ENCODE data around the gene LRBA.
"Not testable (repeated sequence)": the region's sequence is repeated elsewhere in the genome, so short reads cannot be mapped to it uniquely, and the experiment has no call there.

LRBA gene

GRCh38 chr4:150974252-150974640 lies 40.8 kb downstream of the LRBA start:
- DNase-seq, result no peak

- DNase-seq, result no peak
Measured at GRCh38 chr4:150973626-150974251, 41.3 kb downstream of the LRBA start.

GRCh38 chr4:150972592-150972991 lies 42.5 kb downstream of the LRBA start:
- no peak for DNase-seq

- DNase-seq, result no peak
Measured at GRCh38 chr4:150971901-150972300, 43.2 kb downstream of the LRBA start.

- no peak for DNase-seq
Measured at GRCh38 chr4:150970685-150971151, 44.4 kb downstream of the LRBA start.

- no peak for DNase-seq
Measured at GRCh38 chr4:150964754-150965153, 50.3 kb downstream of the LRBA start.

GRCh38 chr4:150963602-150964345 lies 51.3 kb downstream of the LRBA start:
- DNase-seq, result not testable (repeated sequence)

- DNase-seq, result no peak
Measured at GRCh38 chr4:150962245-150962644, 52.8 kb downstream of the LRBA start.

GRCh38 chr4:150961566-150961965 lies 53.5 kb downstream of the LRBA start:
- no peak for DNase-seq

GRCh38 chr4:150960818-150961217 lies 54.3 kb downstream of the LRBA start:
- no peak for DNase-seq

- no peak for DNase-seq
Measured at GRCh38 chr4:150960079-150960478, 55.0 kb downstream of the LRBA start.

- DNase-seq, result not testable (repeated sequence)
Measured at GRCh38 chr4:150957981-150958380, 57.1 kb downstream of the LRBA start.

- not testable (repeated sequence) for DNase-seq
Measured at GRCh38 chr4:150957095-150957494, 58.0 kb downstream of the LRBA start.

- not testable (repeated sequence) for DNase-seq
Measured at GRCh38 chr4:150953916-150954315, 61.2 kb downstream of the LRBA start.

- DNase-seq, result no peak
Measured at GRCh38 chr4:150952167-150952845, 62.8 kb downstream of the LRBA start.

- no peak for DNase-seq
Measured at GRCh38 chr4:150950657-150951288, 64.3 kb downstream of the LRBA start.

GRCh38 chr4:150949943-150950342 lies 65.1 kb downstream of the LRBA start:
- no peak for DNase-seq

GRCh38 chr4:150949342-150949741 lies 65.7 kb downstream of the LRBA start:
- DNase-seq, result no peak

- DNase-seq, result no peak
Measured at GRCh38 chr4:150948710-150949109, 66.4 kb downstream of the LRBA start.

- no peak for DNase-seq
Measured at GRCh38 chr4:150948074-150948473, 67.0 kb downstream of the LRBA start.

- DNase-seq, result no peak
Measured at GRCh38 chr4:150944660-150945059, 70.4 kb downstream of the LRBA start.

- DNase-seq, result no peak
Measured at GRCh38 chr4:150943818-150944217, 71.3 kb downstream of the LRBA start.

GRCh38 chr4:150943126-150943525 lies 72.0 kb downstream of the LRBA start:
- no peak for DNase-seq

All from NCI-H187 (cell line).